Smooth muscle cell (in vitro differentiated cells): ENCODE results near the gene ARAP1. TPM values are rescaled to one million over a fixed set of nuclear protein-coding genes. Genes with fewer than 3 reads are reported as not detected.

Experiments used
- DNase-seq: peaks from one replicate; lab custom pipeline; 2025; ENCODE audit not compliant: unreplicated experiment; lab: John Stamatoyannopoulos, UW
- H2AFZ ChIP-seq: fragments of 200-600 bp; sonication (generic); 2 replicates; pipeline ENCODE4 v1.6.0; 2016; ENCODE audit warnings: antibody characterized with exemption, low read depth, mild to moderate bottlenecking
- H3F3A ChIP-seq: fragments of 200-600 bp; sonication (generic); 2 replicates; pipeline ENCODE4 v1.6.0; 2017; ENCODE audit warnings: antibody characterized with exemption, low read depth
- H3K27ac ChIP-seq: fragments of 200-600 bp; sonication (generic); 2 replicates; pipeline ENCODE4 v1.5.1; 2016; ENCODE audit warnings: low read depth, mild to moderate bottlenecking
- H3K27me3 ChIP-seq: fragments of 200-600 bp; sonication (generic); 2 replicates; pipeline ENCODE4 v1.6.1; 2016; ENCODE audit warnings: low read depth, mild to moderate bottlenecking
- H3K36me3 ChIP-seq: fragments of 200-600 bp; sonication (generic); 2 replicates; pipeline ENCODE4 v1.5.1; 2016; ENCODE audit warnings: low read depth
- H3K4me1 ChIP-seq: fragments of 200-600 bp; sonication (generic); 2 replicates; pipeline ENCODE4 v1.5.1; 2016; ENCODE audit warnings: low read depth
- H3K4me2 ChIP-seq: fragments of 200-600 bp; sonication (generic); 2 replicates; pipeline ENCODE4 v1.6.0; 2016; ENCODE audit warnings: mild to moderate bottlenecking
- H3K4me3 ChIP-seq: fragments of 200-600 bp; sonication (generic); 2 replicates; pipeline ENCODE4 v1.5.1; 2016; ENCODE audit warnings: mild to moderate bottlenecking
- H3K79me2 ChIP-seq: fragments of 200-600 bp; sonication (generic); 2 replicates; pipeline ENCODE4 v1.6.0; 2016; ENCODE audit warnings: low read depth, mild to moderate bottlenecking
- H3K9ac ChIP-seq: fragments of 200-600 bp; sonication (generic); 2 replicates; pipeline ENCODE4 v1.6.0; 2016; ENCODE audit warnings: low read depth
- H3K9me3 ChIP-seq: fragments of 200-600 bp; sonication (generic); replicated peaks from 2 replicates; pipeline ENCODE4 v1.5.1; 2016; ENCODE audit warnings: low read depth
- H4K20me1 ChIP-seq: fragments of 200-600 bp; sonication (generic); 2 replicates; pipeline ENCODE4 v1.6.0; 2016; ENCODE audit warnings: low read depth
- CTCF ChIP-seq: fragments of 200-600 bp; sonication (generic); IDR thresholded peaks from 2 replicates; pipeline ENCODE4 v1.5.1; 2017; ENCODE audit warnings: borderline replicate concordance, mild to moderate bottlenecking, antibody characterized with exemption; ENCODE audit not compliant: insufficient read depth, poor library complexity, severe bottlenecking
- WGBS: methylation state at CpG from one replicate; pipeline ENCODE4 v1.1.7; 2016; ENCODE audit warnings: low lambda C conversion rate; 5-methylcytosine and 5-hydroxymethylcytosine counted together
- polyA plus RNA-seq: library from polyadenylated mRNA; unstranded; fragments of >200 nt; fragmentation: Nextera tagmentation; extraction: Ambion mirVana; gene quantifications from 2 replicates; pipeline ENCODE4 v1.2.1, GENCODE V29; 2016
- total RNA-seq: library from RNA; depleted of rRNA; stranded (reverse); fragments of >200 nt; gene quantifications from 2 replicates; pipeline ENCODE4 v1.2.3, GENCODE V29; 2014

ARAP1 gene
- total and polyA plus RNA-seq, 2 experiments from 2014 or later: 45.2 to 45.6 TPM

GRCh38 chr11:72768581-72768980 is 16.4 kb upstream of the ARAP1 start:
- Histone ChIP-seq H3K27ac (no peak overlapping the region), H4K20me1 (peaks cover 29% of the 10 kb centered on the region), H3K4me3 (no peak overlapping the region), H2AFZ (no peak overlapping the region), H3K27me3 (no peaks in the 10 kb centered on the region), H3K4me1 (peaks cover 10% of the 10 kb centered on the region), H3K36me3 (no peaks in the 10 kb centered on the region), H3K9ac (no peak overlapping the region), H3K4me2 (no peak overlapping the region), H3F3A (peaks cover 13% of the 10 kb centered on the region), H3K9me3 (no peaks in the 10 kb centered on the region), H3K79me2 (peaks cover 29% of the 10 kb centered on the region)
- TF ChIP-seq CTCF: no peak
- DNase-seq: no peak
- WGBS: 92% methylated on average over 3 of the region's 3 CpGs

GRCh38 chr11:72767203-72768062 is 15.2 kb upstream of the ARAP1 start:
- peaks cover 29% of the 10 kb centered on the region for H3K79me2 ChIP-seq
- H3K9me3 ChIP-seq: no peaks in the 10 kb centered on the region
- H4K20me1 ChIP-seq: peaks cover 29% of the 10 kb centered on the region
- no peak overlapping the region for H3K4me3 ChIP-seq
- 100% methylated on average over 4 of the region's 4 CpGs for WGBS
- H3K9ac ChIP-seq: no peak overlapping the region
- H2AFZ ChIP-seq: no peak overlapping the region
- H3K4me2 ChIP-seq: no peak overlapping the region
- TF ChIP-seq CTCF: no peak
- no peaks in the 10 kb centered on the region for H3K27me3 ChIP-seq
- no peaks in the 10 kb centered on the region for H3K36me3 ChIP-seq
- peaks cover under 1% of the 10 kb centered on the region for H3K4me1 ChIP-seq
- peaks cover 4% of the 10 kb centered on the region for H3F3A ChIP-seq
- no peak for DNase-seq
- H3K27ac ChIP-seq: no peak overlapping the region

GRCh38 chr11:72766152-72766902 is 14.1 kb upstream of the ARAP1 start:
- H3K9ac ChIP-seq: no peak overlapping the region
- H3K27me3 ChIP-seq: no peaks in the 10 kb centered on the region
- WGBS: 91% methylated on average over 12 of the region's 12 CpGs
- H3K4me2 ChIP-seq: no peak overlapping the region
- H3K79me2 ChIP-seq: peaks cover 29% of the 10 kb centered on the region
- peaks cover 29% of the 10 kb centered on the region for H4K20me1 ChIP-seq
- H3F3A ChIP-seq: no peaks in the 10 kb centered on the region
- H3K4me1 ChIP-seq: no peaks in the 10 kb centered on the region
- no peak overlapping the region for H2AFZ ChIP-seq
- no peak overlapping the region for H3K27ac ChIP-seq
- DNase-seq: no peak
- H3K4me3 ChIP-seq: no peak overlapping the region
- TF ChIP-seq CTCF: no peak
- no peaks in the 10 kb centered on the region for H3K9me3 ChIP-seq
- H3K36me3 ChIP-seq: no peaks in the 10 kb centered on the region
